SK-N-SH (cell line): Measurements from ENCODE around the gene UCK1. TPM values are rescaled to one million over a fixed set of nuclear protein-coding genes. Genes with fewer than 3 reads are reported as not detected.

Experiments used
- CTCF ChIA-PET: fragments of 300-600, 350-600 bp; formaldehyde crosslinking; extraction: SDS; loops from one replicate; lab custom pipeline; 2021; lab: Yijun Ruan, JAX
- POLR2A ChIA-PET: fragments of 350-600 bp; sonication (Branson Sonifier 250); formaldehyde crosslinking; extraction: SDS; loops from one replicate; lab custom pipeline; 2020; ENCODE audit warnings: antibody characterized with exemption, inconsistent platforms; lab: Yijun Ruan, JAX
- DNase-seq: peaks from one replicate; pipeline ENCODE4 v3.0.0; 2012
- H2AFZ ChIP-seq: fragments of 200-600 bp; sonication (generic); 2 replicates; pipeline ENCODE4 v1.8.1; 2016; ENCODE audit warnings: antibody characterized with exemption, mild to moderate bottlenecking, low read depth
- H3F3A ChIP-seq: fragments of 200-600 bp; sonication (generic); replicated peaks from 2 replicates; pipeline ENCODE3; 2016; ENCODE audit warnings: antibody characterized with exemption, mild to moderate bottlenecking; ENCODE audit not compliant: insufficient read depth
- H3K27ac ChIP-seq, 2 experiments: fragments of 200-500 bp in 1 of 2; fragments of 200-600 bp in 1 of 2; sonication (Bioruptor generic) in 1 of 2; sonication (generic), shearing (Covaris generic) in 1 of 2; 2 replicates each; pipeline versions ENCODE4 v1.5.1 to v1.6.1; 2014 to 2016; ENCODE audit warnings: low read depth in 2 of 2, inconsistent platforms in 1 of 2, low read length in 1 of 2, mild to moderate bottlenecking in 1 of 2, mixed read lengths in 1 of 2
- H3K27me3 ChIP-seq: fragments of 200-600 bp; sonication (generic), shearing (Covaris generic); 2 replicates; pipeline ENCODE4 v1.6.1; 2016; ENCODE audit warnings: mixed run types; ENCODE audit not compliant: insufficient read depth
- H3K36me3 ChIP-seq, 2 experiments: fragments of 200-500 bp in 1 of 2; fragments of 200-600 bp in 1 of 2; sonication (Bioruptor generic) in 1 of 2; sonication (generic) in 1 of 2; replicated peaks in 1 of 2; 2 replicates each; pipeline versions ENCODE3 to v1.5.1; 2014 to 2016; ENCODE audit warnings: low read length in 1 of 2, mild to moderate bottlenecking in 1 of 2; ENCODE audit not compliant: insufficient read depth in 2 of 2, control insufficient read depth in 1 of 2
- H3K4me1 ChIP-seq, 2 experiments: fragments of 200-500 bp in 1 of 2; fragments of 200-600 bp in 1 of 2; sonication (Bioruptor generic) in 1 of 2; sonication (generic), shearing (Covaris generic) in 1 of 2; 2 replicates each; pipeline versions ENCODE4 v1.5.1 to v1.6.1; 2014 to 2016; ENCODE audit warnings: low read depth in 1 of 2, low read length in 1 of 2, mixed run types in 1 of 2; ENCODE audit not compliant: insufficient read depth in 2 of 2, control insufficient read depth in 1 of 2
- H3K4me2 ChIP-seq: fragments of 200-600 bp; sonication (generic), shearing (Covaris generic); 2 replicates; pipeline ENCODE4 v1.6.1; 2017; ENCODE audit warnings: mixed run types
- H3K4me3 ChIP-seq, 2 experiments: fragments of 200-500 bp in 1 of 2; fragments of 200-600 bp in 1 of 2; sonication (Bioruptor generic) in 1 of 2; sonication (generic), shearing (Covaris generic) in 1 of 2; 2 replicates each; pipeline versions ENCODE4 v1.5.1 to v1.8.1; 2014 to 2016; ENCODE audit warnings: low read depth in 2 of 2, inconsistent platforms in 1 of 2, low read length in 1 of 2, mild to moderate bottlenecking in 1 of 2, mixed read lengths in 1 of 2, moderate library complexity in 1 of 2
- H3K79me2 ChIP-seq: fragments of 200-600 bp; sonication (generic); 2 replicates; pipeline ENCODE4 v1.8.1; 2017; ENCODE audit warnings: mild to moderate bottlenecking; ENCODE audit not compliant: insufficient read depth
- H3K9ac ChIP-seq: fragments of 200-600 bp; sonication (generic); 2 replicates; pipeline ENCODE4 v1.6.1; 2017; ENCODE audit warnings: mixed run types
- H3K9me2 ChIP-seq: fragments of 200-600 bp; sonication (generic); 2 replicates; pipeline ENCODE4 v1.6.1; 2017; ENCODE audit warnings: mixed run types
- H3K9me3 ChIP-seq: fragments of 200-600 bp; sonication (generic); 2 replicates; pipeline ENCODE4 v1.6.1; 2017; ENCODE audit warnings: mixed run types, mild to moderate bottlenecking, moderate library complexity
- H4K20me1 ChIP-seq: fragments of 200-600 bp; sonication (generic); 2 replicates; pipeline ENCODE4 v1.6.1; 2017; ENCODE audit warnings: mild to moderate bottlenecking, mixed run types; ENCODE audit not compliant: insufficient read depth
- CHD2 ChIP-seq: fragments of 150-350 bp; IDR thresholded peaks from 2 replicates; pipeline ENCODE4 v1.6.1; 2018; ENCODE audit warnings: low read length; ENCODE audit not compliant: partially characterized antibody
- EP300 ChIP-seq, 2 experiments: IDR thresholded peaks; 2 replicates each; pipeline versions ENCODE4 v1.4.0 to v1.6.1; 2012; ENCODE audit warnings: borderline replicate concordance in 1 of 2, low read depth in 1 of 2, low read length in 1 of 2
- FOSL2 ChIP-seq: IDR thresholded peaks from 2 replicates; pipeline ENCODE4 v1.4.0; 2012; ENCODE audit warnings: low read depth, mild to moderate bottlenecking, moderate library complexity, borderline replicate concordance
- FOXJ3 ChIP-seq: sonication (generic); formaldehyde crosslinking; IDR thresholded peaks from 2 replicates; pipeline ENCODE4 v1.5.1; 2020; ENCODE audit warnings: mild to moderate bottlenecking, missing genetic modification reagents
- JUND ChIP-seq: IDR thresholded peaks from 2 replicates; pipeline ENCODE4 v1.4.0; 2012
- MEF2A ChIP-seq: IDR thresholded peaks from 2 replicates; pipeline ENCODE4 v1.4.0; 2012; ENCODE audit warnings: low read depth, borderline replicate concordance
- MXI1 ChIP-seq: IDR thresholded peaks from 2 replicates; pipeline ENCODE4 v1.6.1; 2012; ENCODE audit warnings: mild to moderate bottlenecking, low read depth, low read length, improper control_type of control experiment
- NFIC ChIP-seq: IDR thresholded peaks from 2 replicates; pipeline ENCODE4 v1.4.0; 2012; ENCODE audit warnings: borderline replicate concordance
- NRF1 ChIP-seq: IDR thresholded peaks from 2 replicates; pipeline ENCODE4 v1.6.1; 2012; ENCODE audit warnings: low read depth, mild to moderate bottlenecking, low read length
- POLR2AphosphoS5 ChIP-seq: IDR thresholded peaks from 2 replicates; pipeline ENCODE4 v1.6.1; 2012; ENCODE audit warnings: low read depth, low read length
- RAD21 ChIP-seq: IDR thresholded peaks from 2 replicates; pipeline ENCODE4 v1.6.1; 2012; ENCODE audit warnings: mild to moderate bottlenecking, low read length
- RCOR1 ChIP-seq: fragments of 150-350 bp; IDR thresholded peaks from 2 replicates; pipeline ENCODE4 v1.6.1; 2017; ENCODE audit warnings: antibody characterized with exemption, low read length
- RFX5 ChIP-seq: IDR thresholded peaks from 2 replicates; pipeline ENCODE4 v1.6.1; 2012; ENCODE audit warnings: mild to moderate bottlenecking, improper control_type of control experiment, low read length
- SIN3A ChIP-seq: IDR thresholded peaks from 2 replicates; pipeline ENCODE4 v1.6.1; 2012; ENCODE audit warnings: low read depth, mild to moderate bottlenecking, low read length, moderate library complexity, borderline replicate concordance
- TAF1 ChIP-seq: IDR thresholded peaks from 2 replicates; pipeline ENCODE4 v1.6.1; 2012; ENCODE audit warnings: low read depth, mild to moderate bottlenecking, low read length, moderate library complexity, borderline replicate concordance
- TCF12 ChIP-seq: IDR thresholded peaks from 2 replicates; pipeline ENCODE4 v1.4.0; 2012
- USF2 ChIP-seq: fragments of 150-350 bp; IDR thresholded peaks from 2 replicates; pipeline ENCODE4 v1.6.1; 2017; ENCODE audit warnings: antibody characterized with exemption, low read length, low read depth, borderline replicate concordance
- YY1 ChIP-seq: IDR thresholded peaks from 2 replicates; pipeline ENCODE4 v1.4.0; 2012; ENCODE audit warnings: low read depth, mild to moderate bottlenecking
- WGBS: methylation state at CpG from one replicate; pipeline ENCODE4 v1.1.6; 2017; ENCODE audit warnings: low lambda C conversion rate; 5-methylcytosine and 5-hydroxymethylcytosine counted together
- polyA plus RNA-seq, 3 experiments: library from polyadenylated mRNA; depleted of rRNA; stranded (reverse); fragments of >200 nt; gene quantifications; 2 replicates each; pipeline ENCODE4 v1.2.3, GENCODE V29; 2012
- TF ChIP-seq, protein P1 (sequence below): IDR thresholded peaks from 2 replicates; pipeline ENCODE4; 2012
- TF ChIP-seq, protein P2 (sequence below): IDR thresholded peaks from 2 replicates; pipeline ENCODE4 v1.4.0; 2012; ENCODE audit warnings: low read depth, borderline replicate concordance

Gene UCK1
- polyA plus RNA-seq, 1 of the 3 experiments (the other 2 are of a cell fraction): 32.9 TPM

GRCh38 chr9:131483319-131484050 lies 47.6 kb downstream of the UCK1 start:
- Histone ChIP-seq H3K79me2 (peaks cover 25% of the 10 kb centered on the region), H3K4me3 (no peak overlapping the region), H3K9me2 (no peaks in the 10 kb centered on the region), H3K9me3 (no peaks in the 10 kb centered on the region), H3K27me3 (no peaks in the 10 kb centered on the region), H3K9ac (no peak overlapping the region), H4K20me1 (peaks cover 16% of the 10 kb centered on the region), H3K4me1 (no peaks in the 10 kb centered on the region; a peak in 1 of 4 replicates), H2AFZ (no peak overlapping the region), H3K4me2 (no peak overlapping the region), H3K27ac (no peak overlapping the region; a peak in 1 of 4 replicates), H3F3A (peaks cover 3% of the 10 kb centered on the region), H3K36me3 (peaks cover 57 to 94% of the 10 kb centered on the region in 2 experiments)
- CTCF ChIA-PET: interaction anchor here (1.2 to 1.3 kb wide), 2 partner anchors 36 to 134 kb away, joined by 3 read pairs; no protein-coding TSS in a partner anchor
- no peak for DNase-seq
- 89% methylated on average over 3 of the region's 9 CpGs for WGBS
- POLR2A ChIA-PET: no interaction called here
- TF ChIP-seq CHD2 (no peak), EP300 (IDR thresholded peaks at IDR 0.05; ENCODE audit: borderline replicate concordance in 1 of 2, low read depth in 1 of 2, low read length in 1 of 2) (no peak), RAD21 (no peak), MXI1 (no peak), YY1 (no peak), NRF1 (no peak), FOSL2 (no peak), NFIC (no peak), JUND (no peak), TCF12 (no peak), RCOR1 (no peak), POLR2AphosphoS5 (no peak), MEF2A (no peak), FOXJ3 (CRISPR knock-in tag) (no peak), RFX5 (no peak), SIN3A (no peak), USF2 (no peak), TAF1 (no peak)
- TF ChIP-seq, protein P1, sequence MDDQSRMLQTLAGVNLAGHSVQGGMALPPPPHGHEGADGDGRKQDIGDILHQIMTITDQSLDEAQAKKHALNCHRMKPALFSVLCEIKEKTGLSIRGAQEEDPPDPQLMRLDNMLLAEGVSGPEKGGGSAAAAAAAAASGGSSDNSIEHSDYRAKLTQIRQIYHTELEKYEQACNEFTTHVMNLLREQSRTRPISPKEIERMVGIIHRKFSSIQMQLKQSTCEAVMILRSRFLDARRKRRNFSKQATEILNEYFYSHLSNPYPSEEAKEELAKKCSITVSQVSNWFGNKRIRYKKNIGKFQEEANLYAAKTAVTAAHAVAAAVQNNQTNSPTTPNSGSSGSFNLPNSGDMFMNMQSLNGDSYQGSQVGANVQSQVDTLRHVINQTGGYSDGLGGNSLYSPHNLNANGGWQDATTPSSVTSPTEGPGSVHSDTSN: no peak
- TF ChIP-seq, protein P2, sequence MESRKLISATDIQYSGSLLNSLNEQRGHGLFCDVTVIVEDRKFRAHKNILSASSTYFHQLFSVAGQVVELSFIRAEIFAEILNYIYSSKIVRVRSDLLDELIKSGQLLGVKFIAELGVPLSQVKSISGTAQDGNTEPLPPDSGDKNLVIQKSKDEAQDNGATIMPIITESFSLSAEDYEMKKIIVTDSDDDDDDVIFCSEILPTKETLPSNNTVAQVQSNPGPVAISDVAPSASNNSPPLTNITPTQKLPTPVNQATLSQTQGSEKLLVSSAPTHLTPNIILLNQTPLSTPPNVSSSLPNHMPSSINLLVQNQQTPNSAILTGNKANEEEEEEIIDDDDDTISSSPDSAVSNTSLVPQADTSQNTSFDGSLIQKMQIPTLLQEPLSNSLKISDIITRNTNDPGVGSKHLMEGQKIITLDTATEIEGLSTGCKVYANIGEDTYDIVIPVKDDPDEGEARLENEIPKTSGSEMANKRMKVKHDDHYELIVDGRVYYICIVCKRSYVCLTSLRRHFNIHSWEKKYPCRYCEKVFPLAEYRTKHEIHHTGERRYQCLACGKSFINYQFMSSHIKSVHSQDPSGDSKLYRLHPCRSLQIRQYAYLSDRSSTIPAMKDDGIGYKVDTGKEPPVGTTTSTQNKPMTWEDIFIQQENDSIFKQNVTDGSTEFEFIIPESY: no peak
